GM21515 (cell line): ENCODE measurements around the gene LRAT.
"Not testable (repeated sequence)": the region's sequence is repeated elsewhere in the genome, so short reads cannot be mapped to it uniquely, and the experiment has no call there.

Experiments used
- ATAC-seq: cut with Tn5 transposase; IDR thresholded peaks from one replicate; pipeline ENCODE4 v1.9.1; 2021; ENCODE audit not compliant: unreplicated experiment

Gene LRAT

DNA sequence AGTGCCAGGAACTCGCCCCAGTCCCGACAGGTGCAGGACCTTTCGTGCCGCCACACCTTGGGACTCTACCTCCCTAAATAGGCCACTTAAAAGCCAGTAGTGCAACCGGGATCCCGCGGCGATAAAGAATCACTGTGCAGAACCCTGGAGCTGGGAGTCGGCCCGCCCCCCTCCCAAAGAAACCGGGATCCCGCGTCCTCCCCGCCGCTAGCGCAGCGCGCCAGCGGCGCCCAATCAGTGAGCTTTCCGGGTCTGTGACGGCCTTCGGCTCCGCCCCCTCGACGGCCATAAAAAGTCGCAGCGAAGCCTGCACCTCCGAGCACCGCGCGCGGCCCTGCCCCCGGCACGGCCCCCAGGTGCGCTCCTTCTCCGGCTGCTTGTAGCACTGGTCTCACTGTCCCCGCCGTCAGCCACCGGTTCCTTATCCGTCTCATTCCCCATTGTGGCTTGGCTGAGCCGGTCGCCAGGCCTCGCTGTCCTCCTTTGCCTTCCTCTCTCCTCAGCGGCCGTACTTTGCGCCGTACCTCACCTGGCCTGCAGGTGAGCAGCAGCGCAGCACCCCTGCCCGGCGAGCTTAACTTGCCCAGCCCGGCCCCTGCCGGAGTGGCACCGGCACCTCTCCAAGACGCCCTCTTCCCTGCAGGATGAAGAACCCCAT lies at the start of gene LRAT:
TSS of gene LRAT (plus strand) at position 318 of the 658 bp plus-strand sequence. CDS start at position 645, 327 bp downstream.
- no peak for ATAC-seq

DNA sequence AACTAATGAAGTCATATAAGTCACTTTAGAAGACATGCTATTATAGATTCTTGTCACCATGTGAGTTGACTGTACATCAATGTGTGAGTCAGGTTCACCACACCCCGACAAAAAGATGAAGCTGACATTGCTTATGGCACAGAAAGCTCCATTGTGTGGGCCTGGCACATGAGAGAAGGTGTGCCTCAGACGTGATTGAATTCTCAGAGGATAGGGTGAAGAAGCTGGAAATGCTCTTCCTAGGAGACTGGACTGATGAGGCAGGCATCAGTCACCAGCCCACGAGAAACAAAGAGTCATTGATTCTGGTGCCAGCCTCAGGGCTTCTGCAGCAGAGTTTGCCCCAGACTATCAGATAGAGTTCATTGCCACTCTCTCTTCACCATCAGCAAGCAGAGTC lies 35.9 kb upstream of the LRAT start:
- no peak for ATAC-seq

DNA sequence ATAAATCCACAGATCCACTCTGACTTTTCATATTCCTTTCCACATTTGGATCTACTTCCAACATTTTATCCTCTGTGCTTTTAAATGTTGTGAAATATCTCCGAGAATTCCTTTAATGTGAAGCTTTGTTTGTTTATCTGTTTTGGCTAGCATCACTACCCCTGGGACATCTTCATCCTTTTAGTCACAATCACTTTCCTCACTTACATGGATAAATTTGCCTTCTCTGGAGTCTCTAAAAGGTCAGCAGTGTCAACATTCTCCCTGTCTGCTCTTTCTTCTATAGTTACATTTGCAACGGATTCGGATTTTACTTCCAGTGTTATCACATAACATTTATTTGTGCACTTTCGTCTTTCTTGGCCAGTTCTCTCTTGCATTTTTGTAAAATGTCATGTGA lies 34.2 kb upstream of the LRAT start:
- no peak for ATAC-seq

DNA sequence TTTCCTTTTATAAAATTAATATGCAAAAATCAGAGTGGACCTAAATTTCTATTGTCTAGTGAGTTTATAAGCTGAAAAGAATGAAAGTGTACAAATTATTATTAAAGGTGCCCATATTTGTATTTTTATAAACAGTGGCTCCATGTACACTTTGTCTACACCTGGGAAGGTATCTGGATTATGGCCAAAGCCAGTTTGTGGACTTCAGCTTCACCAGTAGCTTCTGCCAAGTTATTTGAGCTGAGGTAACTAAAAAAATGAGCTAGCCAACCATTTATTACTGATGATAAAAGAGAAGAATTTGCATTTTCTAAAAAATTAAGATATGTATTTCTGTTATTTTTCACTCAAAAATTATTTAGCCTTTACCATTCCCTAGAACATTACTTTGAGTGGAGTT lies 32.3 kb upstream of the LRAT start:
- ATAC-seq, result no peak

DNA sequence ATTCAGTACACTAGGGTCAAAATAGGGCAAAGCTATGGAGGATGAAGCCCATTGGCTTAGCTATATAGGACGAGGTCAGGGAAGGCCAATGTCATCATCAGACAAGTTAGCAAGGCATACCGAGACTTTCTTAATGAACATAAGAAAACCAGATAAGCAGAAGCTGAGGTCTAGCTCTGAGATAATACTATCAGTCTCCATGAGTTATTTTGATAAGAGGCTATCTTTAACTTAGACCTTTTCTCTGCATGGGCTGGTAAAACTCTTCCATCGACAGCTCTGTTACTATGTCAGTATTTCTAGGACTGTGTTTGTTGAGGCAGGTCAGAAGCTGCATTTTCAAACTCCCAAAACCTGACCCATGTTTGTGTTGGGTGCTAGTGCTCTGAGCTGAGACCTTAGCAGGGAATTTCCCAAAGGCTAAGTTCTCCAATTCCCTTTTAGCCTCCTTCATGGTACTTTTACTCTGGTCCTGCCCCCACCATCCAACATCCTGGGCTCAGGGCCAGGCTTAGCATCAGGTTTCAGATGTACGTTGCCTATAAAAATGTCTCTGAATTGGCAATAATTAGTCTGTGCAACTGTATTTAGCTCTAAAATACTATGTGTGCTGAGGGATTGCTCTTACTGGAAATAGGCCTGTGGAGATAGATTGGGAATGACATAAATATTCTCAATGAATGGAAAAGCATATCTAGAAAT lies 29.3 kb upstream of the LRAT start:
- ATAC-seq, result no peak

DNA sequence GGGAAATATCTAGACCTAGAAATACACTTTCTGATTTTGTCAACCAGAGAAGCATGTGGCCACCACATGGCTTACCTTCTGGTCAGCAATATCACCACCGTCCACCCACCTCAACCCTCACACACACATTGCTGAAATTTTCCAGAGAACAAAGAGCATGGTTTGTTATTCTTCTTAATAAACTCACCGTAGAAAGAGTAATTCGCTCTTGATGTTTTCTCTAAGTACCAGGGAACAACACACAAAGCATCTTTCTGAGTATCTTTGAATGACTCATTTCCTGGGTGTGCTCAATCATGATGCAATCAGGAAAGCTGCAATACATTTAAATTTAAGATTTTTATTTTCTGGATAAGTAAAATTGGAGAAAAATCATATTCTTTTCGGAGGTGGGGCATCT lies 24.7 kb upstream of the LRAT start:
- ATAC-seq, result no peak

DNA sequence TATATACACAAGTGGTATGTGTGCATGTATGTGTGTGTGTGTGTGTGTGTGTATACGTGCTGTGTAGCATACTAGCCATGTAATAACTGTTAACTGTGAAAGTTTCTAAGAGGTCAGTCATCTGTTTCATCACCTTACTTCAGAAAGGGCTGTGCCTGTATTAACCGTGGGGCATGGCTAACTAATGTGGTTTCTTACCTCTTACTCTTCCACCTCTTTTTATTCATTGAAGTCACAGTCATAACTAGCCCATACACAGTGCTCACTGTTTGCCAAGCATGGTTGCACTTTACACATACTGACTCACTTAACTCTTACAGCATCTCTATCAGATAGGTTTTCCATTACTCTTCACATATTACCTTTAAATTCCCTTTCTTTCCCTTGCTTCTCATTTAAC lies 23.7 kb upstream of the LRAT start:
- ATAC-seq, result no peak

DNA sequence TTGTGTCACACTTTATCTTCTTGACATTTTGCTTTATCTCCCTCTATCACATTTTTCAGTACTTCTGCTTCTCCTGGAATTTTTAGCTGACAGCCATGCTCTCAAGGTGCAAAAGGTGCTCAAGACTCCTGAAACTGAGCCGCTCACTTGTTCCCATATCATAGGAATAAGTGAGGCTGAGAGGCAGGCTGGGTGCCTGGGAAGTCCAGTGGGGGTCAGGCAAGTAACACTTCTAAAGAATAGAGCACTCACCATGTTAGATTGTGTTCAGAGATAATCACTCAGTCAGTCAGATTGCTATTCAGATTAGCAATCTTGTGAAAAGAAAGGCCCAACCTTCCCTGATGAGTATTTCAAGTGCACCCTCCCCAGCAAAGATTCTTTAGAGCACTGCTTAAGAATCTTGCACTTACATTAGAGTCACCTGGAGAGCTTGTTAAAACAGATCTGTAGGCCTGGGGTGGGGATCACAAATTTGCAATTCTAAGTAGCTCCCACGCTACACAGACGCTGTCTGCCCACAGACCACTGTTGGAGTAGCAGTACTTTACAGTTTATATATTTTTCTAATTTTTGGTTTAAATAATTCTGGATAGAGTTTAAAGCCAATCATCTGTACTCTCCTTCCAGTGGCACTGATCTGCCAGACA lies 23.1 kb upstream of the LRAT start:
- ATAC-seq, result no peak

DNA sequence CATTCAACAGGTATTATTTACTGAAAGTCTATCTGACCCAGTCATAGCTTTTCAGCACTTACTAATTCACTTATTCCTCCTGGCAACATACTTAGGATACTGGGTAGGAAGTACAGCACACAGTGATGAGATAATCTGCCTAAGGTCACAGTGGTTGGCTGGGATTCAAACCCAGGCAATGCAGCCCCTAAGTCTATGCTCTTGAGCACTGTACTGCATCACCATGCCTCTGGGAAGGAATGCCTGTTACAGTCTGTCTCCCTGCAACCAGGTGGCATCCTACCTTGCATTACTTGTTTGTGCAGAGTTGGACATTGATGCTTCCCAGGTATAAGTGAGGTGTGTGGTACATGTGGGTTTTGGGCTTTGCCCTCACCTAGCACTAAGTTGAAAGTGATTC lies 21.5 kb upstream of the LRAT start:
- ATAC-seq, result no peak

DNA sequence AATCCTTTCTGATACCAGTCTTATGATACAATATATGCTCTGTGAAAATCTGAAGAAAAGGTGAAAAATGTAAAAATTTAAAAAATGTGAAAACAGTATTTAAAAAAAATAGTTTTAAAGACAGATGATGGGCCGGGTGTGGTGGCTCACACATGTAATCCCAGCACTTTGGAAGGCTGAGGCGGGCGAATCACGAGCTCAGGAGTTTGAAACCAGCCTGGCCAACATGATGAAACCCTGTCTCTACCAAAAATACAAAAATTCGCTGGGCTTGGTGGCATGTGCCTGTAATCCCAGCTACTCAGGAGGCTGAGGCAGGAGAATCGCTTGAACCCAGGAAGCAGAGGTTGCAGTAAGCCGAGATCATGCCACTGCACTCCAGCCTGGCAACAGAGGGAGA lies 20.2 kb upstream of the LRAT start:
- not testable (repeated sequence) for ATAC-seq

DNA sequence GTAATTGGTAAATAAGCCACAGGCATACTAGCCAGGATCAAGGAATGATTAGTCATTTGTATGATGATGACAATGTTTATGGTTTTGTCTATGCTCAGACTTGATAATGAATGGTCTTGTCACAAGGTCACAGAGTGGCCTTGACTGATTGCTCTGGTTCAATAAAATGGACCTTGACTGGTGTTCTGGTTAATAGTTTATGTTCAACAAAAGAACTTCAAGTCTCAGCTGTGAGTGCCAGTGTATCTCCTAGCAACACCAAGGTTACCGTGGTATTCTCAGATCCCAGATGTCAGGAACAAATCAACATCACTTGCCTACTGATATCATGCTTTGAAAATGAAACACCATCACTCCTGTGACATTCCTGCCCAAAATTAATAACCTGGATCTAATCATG lies 16.3 kb upstream of the LRAT start:
- ATAC-seq, result no peak

DNA sequence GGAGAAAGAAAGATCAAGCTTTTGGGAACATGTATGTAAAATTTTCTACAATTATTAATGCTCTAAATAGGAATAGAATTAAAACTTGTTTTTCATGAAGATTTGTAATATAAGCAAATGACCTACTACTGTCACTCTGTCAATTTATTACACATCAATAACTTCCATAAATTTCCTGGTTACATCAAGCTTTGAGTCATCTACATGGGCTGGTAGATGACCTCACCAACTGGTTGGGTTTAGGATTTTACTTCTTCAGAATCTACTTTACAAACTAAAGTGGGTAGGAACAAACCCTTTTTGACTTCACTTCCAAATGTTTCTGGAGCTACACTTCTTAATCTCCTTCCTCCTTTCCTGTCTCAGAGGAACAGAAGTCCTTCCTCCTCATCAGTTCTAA lies 12.0 kb upstream of the LRAT start:
- ATAC-seq, result no peak

DNA sequence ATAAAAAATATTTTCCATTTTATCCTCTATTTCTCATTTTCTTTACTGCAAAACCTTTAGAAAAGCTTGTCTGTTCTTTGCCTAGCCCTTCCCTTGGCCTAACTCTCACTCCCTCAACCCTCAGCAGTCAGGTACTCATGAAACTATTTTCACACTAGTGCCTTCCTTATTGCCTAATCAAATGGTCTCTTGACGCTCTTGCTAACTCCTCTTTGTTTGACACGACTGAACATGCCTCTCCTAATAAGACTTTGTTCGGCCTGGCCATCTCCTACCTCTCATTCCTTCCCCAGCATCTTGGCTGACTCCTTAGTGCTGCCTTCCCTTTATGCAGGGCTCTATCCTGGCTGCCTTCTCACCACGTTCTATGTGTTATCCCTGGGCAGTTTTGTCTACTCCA lies 11.1 kb upstream of the LRAT start:
- ATAC-seq, result no peak

DNA sequence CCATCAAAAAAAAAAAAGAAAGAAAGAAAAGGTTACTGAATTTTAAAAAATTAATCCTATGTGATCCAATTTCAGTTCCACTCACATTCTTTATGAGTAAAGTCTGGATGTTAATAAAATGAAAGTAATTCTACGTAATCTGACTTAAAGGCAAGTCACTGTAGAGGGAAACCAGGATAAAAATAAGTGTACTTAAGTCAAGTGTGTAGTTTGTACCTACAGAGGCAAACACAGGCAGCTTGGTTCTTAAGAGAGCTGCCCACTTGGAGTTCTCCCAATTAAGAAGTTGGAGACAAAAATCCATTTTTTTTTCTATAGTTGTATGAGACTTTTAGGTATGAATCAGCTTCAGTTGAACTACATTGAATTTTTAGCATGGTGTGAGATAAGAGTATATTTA lies 7.0 kb upstream of the LRAT start:
- no peak for ATAC-seq

DNA sequence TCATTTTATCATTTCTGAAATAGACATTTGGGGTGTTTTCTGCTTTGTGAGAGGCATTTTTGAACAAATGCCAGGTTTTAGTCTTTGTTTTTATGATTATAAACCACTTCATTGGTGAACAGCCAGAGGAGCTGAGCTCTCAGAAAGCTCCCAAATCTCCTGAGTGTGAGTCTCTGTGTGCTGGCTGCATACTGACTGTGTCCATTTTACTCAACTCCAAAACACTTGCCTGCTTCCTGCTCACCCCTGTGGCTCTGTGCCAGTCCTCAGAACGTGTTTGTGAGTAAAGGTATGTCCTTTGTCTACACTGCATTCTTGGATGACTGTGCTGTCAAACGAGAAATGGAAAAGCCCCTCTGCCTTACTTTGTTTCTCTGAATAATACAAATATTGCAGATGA lies 5.4 kb upstream of the LRAT start:
- ATAC-seq, result no peak

DNA sequence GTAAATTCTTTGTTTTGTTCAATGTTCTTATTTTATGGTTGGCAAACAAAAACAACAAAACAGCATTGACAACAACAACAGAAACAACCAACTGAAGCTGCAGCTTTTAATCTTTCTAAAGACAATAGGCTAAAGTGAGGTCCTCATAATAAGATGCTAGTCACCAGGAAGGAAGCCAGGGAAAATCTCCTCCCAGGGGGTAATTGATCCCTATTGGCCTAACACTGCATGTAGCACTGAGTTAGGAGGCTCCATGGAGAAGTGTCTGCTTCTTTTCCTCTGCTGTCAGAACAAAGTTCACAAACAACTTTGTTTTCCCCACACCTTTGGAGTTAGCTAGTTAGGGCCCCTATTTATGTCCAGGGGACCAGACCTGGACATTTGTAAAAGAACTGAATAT lies 4.7 kb upstream of the LRAT start:
- no peak for ATAC-seq

DNA sequence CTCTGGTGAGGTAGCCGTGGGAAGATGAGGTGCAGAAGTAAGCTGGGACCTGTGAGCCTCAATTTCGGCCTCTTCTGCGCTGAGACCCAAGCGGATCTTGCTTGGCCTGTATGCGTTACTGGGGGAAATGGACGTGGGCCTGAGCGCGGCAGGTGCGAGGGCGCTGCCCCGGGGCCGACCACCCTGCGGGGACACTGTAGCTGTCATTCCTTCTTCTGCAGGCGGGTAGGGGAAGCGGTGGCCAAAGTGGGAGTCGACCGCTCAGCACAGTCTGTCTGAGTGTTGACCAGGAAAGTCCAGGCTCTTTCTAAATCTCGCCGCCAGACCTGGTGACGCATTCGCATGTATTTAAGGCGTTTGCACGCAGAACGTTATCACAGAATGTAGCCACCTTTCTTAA lies 3.3 kb upstream of the LRAT start:
- no peak for ATAC-seq

DNA sequence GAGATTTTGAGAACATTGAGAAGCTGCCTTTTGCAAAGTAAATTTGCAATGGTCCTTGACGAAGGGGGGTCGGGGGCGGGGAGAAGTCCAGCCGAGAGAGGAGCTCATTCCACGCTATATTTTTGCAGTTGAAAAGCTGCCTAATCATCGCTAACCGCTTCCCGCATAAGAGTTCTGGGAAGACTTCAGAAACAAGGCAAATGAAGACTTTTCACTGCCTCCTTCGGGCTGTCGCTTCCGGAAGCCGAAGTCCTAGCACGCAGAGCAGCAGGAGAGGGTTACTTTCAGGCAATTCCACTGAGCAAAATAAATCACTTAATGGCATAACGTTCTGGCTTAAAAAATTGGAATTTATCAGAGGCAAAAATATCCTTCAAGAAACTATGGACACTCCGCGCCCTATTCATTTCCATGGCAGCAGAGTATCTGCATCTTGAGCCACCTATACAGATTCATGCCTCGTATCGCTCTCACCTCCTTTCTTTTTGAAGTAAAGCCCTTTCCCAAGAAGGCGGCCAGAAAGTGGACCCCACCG lies 2.6 kb upstream of the LRAT start:
- no peak for ATAC-seq

DNA sequence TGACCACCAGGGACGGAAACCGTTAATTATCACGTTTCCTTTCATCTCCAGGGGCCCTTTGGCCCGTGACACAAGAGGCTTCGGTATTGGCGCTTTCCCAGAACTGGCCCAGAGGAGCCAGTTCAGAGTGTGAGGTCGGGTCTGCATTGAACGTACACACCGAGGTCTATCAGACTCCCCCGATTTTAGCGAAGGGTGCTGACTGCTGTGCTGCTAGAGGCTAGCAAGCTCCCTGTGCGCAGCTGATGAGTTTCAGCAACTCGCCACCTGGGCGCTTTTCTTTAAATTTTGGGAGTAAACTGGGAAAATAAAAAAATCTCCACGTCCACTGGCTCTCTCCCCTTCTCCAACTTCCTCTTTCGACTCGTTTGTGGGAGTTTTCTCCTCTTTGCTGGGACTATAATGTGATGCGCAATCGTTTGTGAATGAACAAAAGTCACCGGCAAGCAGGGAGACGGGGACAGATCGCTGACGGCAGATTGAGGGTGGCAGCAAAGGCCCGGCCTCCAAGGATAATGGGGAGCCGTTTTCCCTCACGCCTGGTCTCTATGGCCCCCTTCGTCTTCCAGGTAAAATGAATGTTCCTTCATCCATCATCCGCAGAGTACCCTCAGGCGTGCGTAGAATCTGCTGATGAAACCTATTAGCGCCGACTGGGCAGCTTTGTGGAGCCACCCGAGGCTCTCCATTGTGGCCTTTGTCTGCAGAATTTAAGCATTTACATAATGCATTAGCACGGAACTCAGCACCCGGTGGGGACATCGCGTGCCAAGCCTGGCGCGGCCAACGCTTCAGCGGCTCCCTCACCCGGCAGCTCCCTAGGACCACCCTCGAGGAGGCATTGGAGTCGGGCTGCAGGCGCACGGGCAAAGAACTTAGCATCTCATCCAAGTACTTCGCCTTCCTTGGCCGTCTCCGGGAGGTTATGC lies 1.6 kb upstream of the LRAT start:
- ATAC-seq, result no peak

DNA sequence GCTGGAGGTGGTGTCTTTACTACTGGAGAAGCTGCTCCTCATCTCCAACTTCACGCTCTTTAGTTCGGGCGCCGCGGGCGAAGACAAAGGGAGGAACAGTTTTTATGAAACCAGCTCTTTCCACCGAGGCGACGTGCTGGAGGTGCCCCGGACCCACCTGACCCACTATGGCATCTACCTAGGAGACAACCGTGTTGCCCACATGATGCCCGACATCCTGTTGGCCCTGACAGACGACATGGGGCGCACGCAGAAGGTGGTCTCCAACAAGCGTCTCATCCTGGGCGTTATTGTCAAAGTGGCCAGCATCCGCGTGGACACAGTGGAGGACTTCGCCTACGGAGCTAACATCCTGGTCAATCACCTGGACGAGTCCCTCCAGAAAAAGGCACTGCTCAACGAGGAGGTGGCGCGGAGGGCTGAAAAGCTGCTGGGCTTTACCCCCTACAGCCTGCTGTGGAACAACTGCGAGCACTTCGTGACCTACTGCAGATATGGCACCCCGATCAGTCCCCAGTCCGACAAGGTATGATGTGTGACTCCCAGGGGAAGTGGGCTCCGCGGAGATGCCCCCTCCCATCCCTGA lies 634 bp downstream of the LRAT start:
- ATAC-seq, result no peak

DNA sequence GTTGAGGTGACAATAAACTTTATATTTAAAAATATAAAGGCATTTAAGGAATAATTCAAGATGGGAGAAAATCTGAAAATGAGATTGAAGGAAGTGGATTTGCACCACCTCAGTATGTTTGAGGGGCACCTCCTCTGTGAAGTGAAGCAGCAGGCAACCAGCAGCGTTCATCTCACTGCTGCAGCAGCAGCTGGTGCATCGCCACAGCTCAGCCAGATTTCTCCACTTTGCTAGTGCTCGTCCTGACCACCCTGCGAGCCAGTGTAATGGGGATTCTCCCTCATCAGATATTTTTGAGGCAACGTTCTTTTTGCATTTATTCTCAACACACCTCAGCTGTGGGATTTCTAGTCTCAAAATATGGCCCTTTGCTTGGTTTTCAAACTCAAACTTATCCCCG lies 13.9 kb downstream of the LRAT start:
- ATAC-seq, result no peak
